ENCODE results near the gene PCDHA1. TPM values are rescaled to one million over a fixed set of nuclear protein-coding genes. Genes with fewer than 3 reads are reported as not detected.

PCDHA1 gene
- total RNA-seq, 2 donors from 2014 or later: not detected

DNA sequence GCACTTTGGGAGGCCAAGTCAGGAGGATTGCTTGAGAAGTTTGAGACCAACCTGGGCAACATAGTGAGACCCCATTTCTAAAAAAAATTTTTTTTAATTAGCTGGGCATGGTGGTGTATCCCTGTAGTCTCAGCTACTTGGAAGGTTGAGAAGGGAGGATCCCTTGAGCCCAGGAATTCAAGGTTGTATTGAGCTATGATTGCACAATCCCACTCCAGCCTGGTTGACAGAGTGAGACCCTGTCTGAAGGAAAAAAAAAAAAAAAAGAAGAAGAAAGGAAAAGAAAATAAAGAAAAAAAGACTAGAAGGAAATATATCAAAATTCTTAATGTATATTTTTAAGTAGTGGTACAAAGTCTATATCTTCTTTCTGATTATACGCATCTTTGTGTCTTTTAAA lies 236.4 kb downstream of the PCDHA1 start:
- Mint-ChIP-seq H3K4me1 (ENCODE audit: low read depth in 2 of 2) (no peaks in the 10 kb centered on the region), H3K4me3 (no peak overlapping the region), H3K9me3 (peaks cover 8% of the 10 kb centered on the region), H3K27me3 (no peaks in the 10 kb centered on the region), H3K27ac (no peak overlapping the region), H3K36me3 (peaks cover 4% of the 10 kb centered on the region)
- ATAC-seq: no peak
- no peak for DNase-seq (ENCODE audit: low spot score)

DNA sequence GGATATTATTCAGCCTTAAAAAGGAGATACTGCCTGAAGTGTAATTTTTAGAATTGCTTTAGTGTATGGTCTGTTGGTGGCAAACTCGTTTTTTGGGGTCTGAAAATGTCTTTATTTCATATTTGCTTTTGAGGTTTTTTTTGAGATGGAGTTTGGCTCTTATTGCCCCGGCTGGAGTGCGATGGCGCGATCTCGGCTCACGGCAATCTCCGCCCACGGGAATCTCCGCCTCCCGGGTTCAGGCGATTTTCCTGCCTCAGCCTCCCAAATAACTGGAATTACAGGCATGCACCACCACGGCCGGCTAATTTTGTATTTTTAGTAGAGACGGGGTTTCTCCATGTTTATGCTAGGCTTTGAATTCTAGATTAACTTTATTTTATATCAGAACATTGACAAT lies 245.1 kb downstream of the PCDHA1 start:
- no peak for DNase-seq (ENCODE audit: low spot score)
- no peak overlapping the region for H3K27ac Mint-ChIP-seq

DNA sequence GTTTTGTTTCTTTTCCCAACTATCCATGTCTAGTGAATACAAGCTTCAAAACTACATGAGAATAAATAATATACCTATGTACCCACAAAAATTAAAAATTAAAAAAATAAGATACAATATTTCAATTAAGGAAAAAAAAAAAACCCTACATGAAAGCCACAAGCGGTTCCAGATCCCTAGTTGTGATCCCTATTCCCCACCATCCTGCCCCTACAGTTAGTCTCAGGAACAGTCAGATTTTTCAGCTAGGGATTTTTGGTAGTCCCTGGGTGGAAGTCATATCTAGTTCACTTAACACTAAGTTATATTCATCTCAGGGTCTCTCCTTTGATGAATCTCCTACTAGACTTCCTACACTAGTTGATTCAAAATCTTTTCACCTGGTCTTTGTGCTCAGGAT lies 246.7 kb downstream of the PCDHA1 start:
- no peaks in the 10 kb centered on the region for H3K4me1 Mint-ChIP-seq (ENCODE audit: low read depth in 2 of 2)
- DNase-seq (ENCODE audit: low spot score) (no peak), ATAC-seq (no peak)
- H3K36me3 Mint-ChIP-seq: no peaks in the 10 kb centered on the region
- H3K27me3 Mint-ChIP-seq: no peaks in the 10 kb centered on the region
- H3K9me3 Mint-ChIP-seq: peaks cover 3% of the 10 kb centered on the region
- H3K27ac Mint-ChIP-seq: no peak overlapping the region
- H3K4me3 Mint-ChIP-seq: no peak overlapping the region

More for the DNA sequence above, 245.1 kb downstream of the PCDHA1 start:
- Mint-ChIP-seq H3K4me3 (no peak overlapping the region), H3K4me1 (ENCODE audit: low read depth in 2 of 2) (no peaks in the 10 kb centered on the region), H3K36me3 (no peaks in the 10 kb centered on the region), H3K9me3 (peaks cover 3% of the 10 kb centered on the region), H3K27me3 (no peaks in the 10 kb centered on the region)
- ATAC-seq: no peak

DNA sequence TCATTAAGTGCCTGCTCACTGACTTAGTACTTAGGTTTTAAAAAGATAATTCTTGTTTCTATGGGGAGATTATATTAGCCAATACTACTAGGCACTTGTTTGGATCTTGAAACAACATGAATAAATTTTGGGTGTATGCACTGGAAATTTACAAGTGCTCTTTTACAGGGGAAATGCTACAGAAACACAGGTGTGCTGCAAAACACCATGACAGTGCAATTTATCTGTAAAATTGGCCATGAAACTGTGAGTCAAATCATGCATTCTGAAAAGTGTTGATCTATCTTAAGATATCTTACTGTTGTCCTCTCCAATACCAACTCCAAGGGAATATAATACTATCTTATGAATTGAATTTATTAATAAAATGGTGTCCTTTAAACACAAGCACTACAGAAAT lies 253.1 kb downstream of the PCDHA1 start:
- Mint-ChIP-seq H3K36me3 (no peaks in the 10 kb centered on the region), H3K27me3 (peaks cover 0 to under 1% of the 10 kb centered on the region in 2 donors), H3K9me3 (peaks cover 8% of the 10 kb centered on the region), H3K27ac (no peak overlapping the region), H3K4me1 (ENCODE audit: low read depth in 2 of 2) (no peaks in the 10 kb centered on the region), H3K4me3 (no peak overlapping the region)
- DNase-seq (ENCODE audit: low spot score): no peak
- no peak for ATAC-seq

DNA sequence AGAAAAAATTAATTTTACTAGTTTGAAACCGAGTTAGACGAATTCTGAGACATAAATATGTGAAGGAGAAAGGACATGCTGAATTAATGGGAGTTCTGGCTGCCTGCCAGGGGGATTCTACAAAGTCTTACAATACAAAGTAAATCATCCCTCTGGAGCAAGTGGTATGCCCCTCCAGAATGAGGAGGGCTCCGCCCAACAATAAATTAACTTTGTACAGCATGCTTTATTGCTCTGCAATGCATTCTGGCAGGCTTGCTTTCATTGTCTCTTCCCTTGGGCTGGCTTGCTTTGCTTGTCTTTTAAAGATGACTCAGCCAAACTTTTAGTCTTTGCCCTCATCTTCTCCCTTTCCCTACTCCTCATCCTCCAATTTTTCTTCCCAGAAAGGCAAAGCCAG lies 253.6 kb downstream of the PCDHA1 start:
- no peak overlapping the region for H3K27ac Mint-ChIP-seq
- H3K27me3 Mint-ChIP-seq: peaks cover 0 to 5% of the 10 kb centered on the region in 2 donors
- no peak overlapping the region for H3K4me3 Mint-ChIP-seq
- no peaks in the 10 kb centered on the region for H3K36me3 Mint-ChIP-seq
- no peak for ATAC-seq
- DNase-seq (ENCODE audit: low spot score): no peak
- no peaks in the 10 kb centered on the region for H3K4me1 Mint-ChIP-seq (ENCODE audit: low read depth in 2 of 2)
- H3K9me3 Mint-ChIP-seq: peaks cover 10% of the 10 kb centered on the region

DNA sequence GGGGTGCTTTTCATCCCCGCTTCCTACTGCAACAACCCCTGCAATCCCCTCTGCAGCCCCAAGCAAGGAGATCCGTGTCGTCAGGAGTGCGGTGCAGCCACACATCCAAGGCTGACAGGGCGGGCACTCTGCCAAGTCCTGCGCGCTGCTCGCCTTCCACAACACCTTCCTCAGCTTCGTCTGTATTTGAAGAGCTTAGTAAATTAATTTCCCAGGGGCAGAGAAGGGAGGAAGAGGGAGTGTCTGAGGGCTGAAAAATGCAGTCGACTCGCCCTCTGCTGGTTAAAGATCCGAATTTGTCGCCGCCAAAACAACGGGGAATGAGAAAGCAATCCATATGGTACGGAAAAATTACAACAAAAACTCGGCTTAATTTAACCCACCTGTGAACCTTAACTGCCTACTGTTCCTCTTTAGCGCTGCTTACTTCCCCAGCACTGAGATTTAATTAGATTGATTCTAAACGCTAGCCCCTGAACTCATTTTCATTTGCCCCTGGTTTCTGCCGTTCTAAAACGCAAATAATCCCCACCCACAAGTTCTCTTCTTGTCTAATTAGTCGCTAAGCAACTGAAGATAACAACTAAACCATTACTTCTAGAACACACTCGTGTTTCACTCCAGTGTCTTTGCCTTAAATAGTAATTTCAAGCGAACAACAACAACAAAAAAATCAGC lies 254.3 kb downstream of the PCDHA1 start:
- no peaks in the 10 kb centered on the region for H3K36me3 Mint-ChIP-seq
- H3K27ac Mint-ChIP-seq: no peak overlapping the region
- H3K27me3 Mint-ChIP-seq: peaks cover 0 to 6% of the 10 kb centered on the region in 2 donors
- H3K4me3 Mint-ChIP-seq: no peak overlapping the region
- DNase-seq (ENCODE audit: low spot score): no peak
- no peak for ATAC-seq
- H3K9me3 Mint-ChIP-seq: peaks cover 7% of the 10 kb centered on the region
- H3K4me1 Mint-ChIP-seq (ENCODE audit: low read depth in 2 of 2): no peaks in the 10 kb centered on the region

DNA sequence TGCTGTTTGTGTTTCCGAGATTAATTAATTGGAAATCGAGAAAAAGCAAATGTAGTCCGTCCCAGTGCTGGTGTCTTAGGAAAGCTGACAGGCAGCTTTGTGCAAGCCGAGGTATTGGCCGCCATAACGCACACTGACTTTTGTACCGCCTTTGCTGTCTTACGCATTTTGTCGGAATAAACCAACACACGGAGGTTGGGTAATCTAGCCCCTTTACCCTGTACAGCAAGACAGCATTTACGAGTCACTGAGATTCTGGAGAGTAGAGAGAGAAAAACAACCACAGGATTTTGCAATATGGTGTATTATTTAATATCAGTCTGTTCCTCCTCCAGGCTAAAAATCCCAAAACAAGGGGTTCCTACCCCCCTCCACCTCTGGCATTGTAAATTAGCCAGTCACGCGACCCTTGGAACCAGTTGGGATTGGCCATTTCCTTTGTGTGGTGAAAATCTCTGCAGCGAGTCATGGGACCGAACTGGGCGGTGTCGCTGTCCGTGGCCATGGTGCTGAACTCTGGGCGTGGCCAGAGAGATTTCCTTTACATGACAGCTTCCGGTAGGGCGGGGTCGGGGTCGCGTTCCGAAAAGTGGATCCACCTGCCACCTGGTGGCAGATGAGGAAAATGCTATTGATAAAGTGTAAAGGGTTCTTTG lies 255.0 kb downstream of the PCDHA1 start:
- Mint-ChIP-seq H3K27ac (no peak overlapping the region), H3K27me3 (peaks cover 0 to 6% of the 10 kb centered on the region in 2 donors), H3K9me3 (peaks cover 7% of the 10 kb centered on the region), H3K4me3 (no peak overlapping the region), H3K4me1 (ENCODE audit: low read depth in 2 of 2) (no peaks in the 10 kb centered on the region), H3K36me3 (no peaks in the 10 kb centered on the region)
- DNase-seq (ENCODE audit: low spot score) (peak; percentile 66), ATAC-seq (peak; percentile 52 to 65)

DNA sequence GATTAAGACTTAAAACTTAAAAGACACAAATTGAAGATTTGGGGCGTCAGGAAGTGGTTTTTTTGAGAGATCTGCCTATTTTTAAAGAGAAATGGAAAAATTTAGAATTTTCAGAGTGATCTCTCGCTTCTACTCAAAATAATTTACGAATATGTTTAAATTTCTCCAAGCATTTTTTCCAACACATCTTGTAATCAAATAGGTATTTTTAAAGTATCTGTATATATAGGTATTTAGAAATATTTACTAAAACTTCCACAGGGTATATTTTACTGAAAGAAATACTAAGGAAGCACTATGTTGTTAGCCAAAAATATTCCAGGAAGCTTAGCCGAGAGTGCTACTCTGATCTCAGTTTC lies 255.5 kb downstream of the PCDHA1 start:
- Mint-ChIP-seq H3K36me3 (no peaks in the 10 kb centered on the region), H3K27ac (no peak overlapping the region), H3K4me1 (ENCODE audit: low read depth in 2 of 2) (no peaks in the 10 kb centered on the region), H3K27me3 (peaks cover 0 to 6% of the 10 kb centered on the region in 2 donors), H3K4me3 (no peak overlapping the region), H3K9me3 (peaks cover 7% of the 10 kb centered on the region)
- DNase-seq (ENCODE audit: low spot score): no peak
- ATAC-seq: no peak

DNA sequence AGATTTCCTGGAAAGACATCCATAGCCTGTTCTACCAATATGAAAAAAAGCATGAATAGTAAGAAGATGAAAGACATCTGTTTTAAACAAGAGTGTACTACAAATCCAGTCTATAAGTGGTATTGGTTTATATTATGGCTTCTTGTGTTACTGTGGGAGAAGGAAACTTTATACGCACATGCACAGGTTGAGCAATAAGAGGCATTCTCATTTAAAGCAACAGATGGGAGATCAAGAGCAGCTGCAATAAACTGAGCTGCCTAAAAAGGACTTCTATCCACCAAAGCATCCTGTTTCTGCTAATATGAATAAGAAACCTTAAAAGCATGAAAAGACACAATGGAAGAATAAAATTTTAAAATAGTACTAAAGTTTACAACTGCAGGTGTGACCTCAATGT lies 256.6 kb downstream of the PCDHA1 start:
- DNase-seq (ENCODE audit: low spot score): no peak
- H3K4me3 Mint-ChIP-seq: no peak overlapping the region
- peaks cover 0 to 6% of the 10 kb centered on the region in 2 donors for H3K27me3 Mint-ChIP-seq
- no peaks in the 10 kb centered on the region for H3K4me1 Mint-ChIP-seq (ENCODE audit: low read depth in 2 of 2)
- peaks cover 10% of the 10 kb centered on the region for H3K9me3 Mint-ChIP-seq
- no peaks in the 10 kb centered on the region for H3K36me3 Mint-ChIP-seq
- H3K27ac Mint-ChIP-seq: no peak overlapping the region
- ATAC-seq: no peak

DNA sequence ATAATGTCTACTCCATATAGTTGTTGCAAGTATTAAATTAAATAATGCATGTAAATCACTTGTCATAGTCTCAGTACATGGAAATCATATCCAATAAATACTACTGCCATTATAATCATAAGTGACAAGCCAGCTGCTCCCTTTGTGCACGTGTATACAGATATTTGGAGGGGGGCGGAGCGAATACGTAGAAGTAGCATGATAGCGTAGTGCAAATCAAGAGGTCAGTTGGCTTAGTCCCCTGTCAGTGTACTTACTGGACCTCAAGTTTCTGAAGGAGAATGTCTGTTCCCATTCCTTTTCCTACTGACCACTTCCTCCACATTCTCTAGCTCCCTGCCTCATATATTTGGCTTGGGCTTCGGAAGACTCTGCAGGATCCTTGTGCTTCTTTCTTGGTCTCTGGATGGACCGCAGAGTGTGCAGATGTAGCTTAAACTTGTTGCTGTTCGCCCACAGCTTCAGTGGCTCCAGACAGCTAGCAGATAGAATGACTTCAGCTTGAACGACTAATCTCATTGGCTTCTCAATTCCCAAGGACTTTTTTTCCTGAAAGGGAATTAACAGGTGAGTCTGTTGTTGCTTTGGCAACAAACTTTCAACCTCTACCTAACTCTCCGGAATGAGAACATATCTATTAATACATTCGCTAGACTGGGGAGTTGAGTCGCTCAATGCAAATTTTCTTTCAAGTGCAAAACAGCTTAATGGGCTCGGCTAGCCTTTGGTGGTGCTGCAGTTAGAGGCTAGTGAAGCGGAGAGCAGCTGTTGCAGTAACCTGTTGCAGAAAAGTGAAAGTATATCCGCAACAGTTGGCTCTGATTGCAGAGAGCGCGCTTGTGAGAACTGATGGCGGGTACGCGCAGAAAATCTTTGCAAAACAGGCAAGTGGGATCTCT lies 264.9 kb downstream of the PCDHA1 start, which contains the start of gene PCDHB1:
TSS of gene PCDHB1 (plus strand) at position 753 of the 899 bp plus-strand sequence. CDS start at position 850, 97 bp downstream.
- H3K4me3 Mint-ChIP-seq: no peak within 1 kb of the TSS
- no peak within 1 kb of the TSS for H3K27ac Mint-ChIP-seq
- H3K9me3 Mint-ChIP-seq: peaks cover 14% of the 10 kb centered on the region
- no peaks in the 10 kb centered on the region for H3K36me3 Mint-ChIP-seq
- DNase-seq (ENCODE audit: low spot score): no peak
- peaks cover 0 to 13% of the 10 kb centered on the region in 2 donors for H3K27me3 Mint-ChIP-seq
- no peak for ATAC-seq
- H3K4me1 Mint-ChIP-seq (ENCODE audit: low read depth in 2 of 2): no peaks in the 10 kb centered on the region

DNA sequence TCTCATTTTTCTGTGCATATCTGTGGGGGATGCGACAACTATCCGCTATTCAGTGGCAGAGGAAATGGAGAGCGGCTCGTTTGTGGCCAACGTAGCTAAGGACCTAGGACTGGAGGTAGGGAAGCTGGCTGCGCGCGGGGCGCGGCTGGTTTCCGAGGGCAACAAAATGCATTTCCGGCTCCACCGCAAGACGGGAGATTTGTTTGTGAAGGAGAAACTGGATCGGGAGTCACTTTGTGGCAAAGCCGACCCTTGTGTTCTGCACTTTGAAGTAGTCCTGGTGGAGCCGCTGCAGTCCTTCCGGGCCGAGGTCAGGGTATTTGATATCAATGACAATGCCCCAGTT lies 265.6 kb downstream of the PCDHA1 start:
- Mint-ChIP-seq H3K9me3 (peaks cover 14% of the 10 kb centered on the region), H3K27ac (no peak overlapping the region), H3K27me3 (peaks cover 0 to 13% of the 10 kb centered on the region in 2 donors), H3K4me3 (no peak overlapping the region), H3K36me3 (no peaks in the 10 kb centered on the region), H3K4me1 (ENCODE audit: low read depth in 2 of 2) (no peaks in the 10 kb centered on the region)
- no peak for DNase-seq (ENCODE audit: low spot score)
- ATAC-seq: no peak

Measured in natural killer cell treated with Interleukin-12 subunit alpha and Interleukin-12 subunit beta and Interleukin-15 and Interleukin-18, amount 100 ng/mL, for 72 hours (primary cell).